TTC549 (cell line): Measurements from ENCODE around the gene FERMT3.
"Not testable (repeated sequence)": the region's sequence is repeated elsewhere in the genome, so short reads cannot be mapped to it uniquely, and the experiment has no call there.

Experiments used
- FAIRE-seq: peaks from 2 replicates; lab custom pipeline; 2012; peaks lifted over from hg19 to GRCh38; lab: Jason Lieb, UNC

FERMT3 gene

DNA sequence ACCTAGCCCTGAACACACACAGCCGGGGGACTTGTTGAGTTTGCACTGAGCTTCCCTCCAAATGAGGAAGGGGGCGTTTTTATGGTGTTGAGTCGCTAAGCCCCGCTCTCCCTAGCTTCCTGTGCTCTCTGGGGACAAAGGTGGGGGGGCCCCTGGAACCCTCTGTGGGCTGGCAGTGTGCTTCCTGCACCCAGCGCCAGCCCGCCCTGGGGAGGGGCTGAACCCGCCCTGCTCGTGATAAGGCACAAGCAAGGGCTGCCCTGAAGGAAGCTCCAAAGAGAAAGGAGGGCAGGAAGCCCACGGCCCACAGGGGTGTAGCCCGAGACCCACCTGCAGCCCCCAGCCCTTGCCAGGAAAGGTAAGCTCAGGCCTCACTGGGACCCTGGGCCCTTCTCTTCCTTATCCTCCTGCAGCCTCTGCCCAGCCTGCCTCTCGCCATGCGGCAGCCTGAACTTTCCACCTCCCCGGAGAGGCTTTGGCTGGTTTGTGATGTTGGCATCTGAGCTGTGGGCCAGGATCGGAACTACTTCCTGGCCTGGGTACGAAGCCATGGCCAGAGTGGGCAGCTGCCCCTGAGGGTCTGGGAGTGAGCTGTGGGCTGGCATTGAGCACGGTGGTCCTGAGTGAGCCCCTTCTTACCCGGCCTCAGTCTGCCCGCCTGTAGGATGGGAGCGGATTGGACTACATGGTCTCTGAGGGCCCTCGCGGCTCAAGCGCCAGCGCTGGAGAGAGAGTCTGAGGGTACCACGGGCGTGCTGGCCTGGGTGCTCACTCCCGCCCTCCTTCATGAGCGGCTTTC, at the start of gene FERMT3:
TSS of gene FERMT3 (plus strand) at position 265 of the 799 bp plus-strand sequence. CDS start 644 bp downstream, outside the sequence.
- FAIRE-seq = no peak

DNA sequence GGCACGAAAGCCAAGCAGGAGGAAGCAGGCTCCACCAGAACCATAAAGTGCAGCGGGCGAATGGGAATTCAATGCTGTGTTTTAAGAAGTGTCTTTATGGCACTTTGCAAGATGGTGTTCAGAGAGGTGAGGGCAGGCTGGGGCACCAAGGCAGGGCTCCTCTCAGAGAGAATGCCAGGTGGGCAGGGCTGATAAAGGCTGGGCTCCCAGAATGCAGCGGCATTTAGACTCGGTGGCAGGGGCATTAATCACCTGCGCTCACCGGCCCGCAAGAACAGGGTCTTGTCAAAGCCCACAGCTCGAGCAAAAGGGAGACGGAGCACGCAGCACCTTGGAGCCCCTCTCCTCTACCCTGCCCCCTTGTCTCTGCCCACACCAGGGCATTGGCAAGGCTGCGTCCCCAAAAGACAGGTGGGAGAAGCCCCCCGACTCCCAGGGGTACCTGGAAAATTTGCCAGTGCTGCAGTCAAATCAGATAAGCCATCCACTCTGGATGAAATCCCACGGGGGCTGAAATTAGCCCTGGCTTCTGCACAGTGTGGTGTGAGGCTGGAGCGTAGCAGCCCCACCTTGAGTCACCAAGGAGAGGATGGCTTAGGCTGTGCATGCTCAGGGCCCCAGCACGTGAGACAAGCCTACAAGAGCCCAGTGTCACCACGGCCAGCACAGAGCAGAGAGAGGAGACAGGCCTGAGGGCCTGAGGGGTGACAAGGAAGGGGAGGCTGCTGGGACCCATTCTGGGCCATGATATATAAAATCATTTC, 48.7 kb upstream of the FERMT3 start:
- FAIRE-seq = no peak

DNA sequence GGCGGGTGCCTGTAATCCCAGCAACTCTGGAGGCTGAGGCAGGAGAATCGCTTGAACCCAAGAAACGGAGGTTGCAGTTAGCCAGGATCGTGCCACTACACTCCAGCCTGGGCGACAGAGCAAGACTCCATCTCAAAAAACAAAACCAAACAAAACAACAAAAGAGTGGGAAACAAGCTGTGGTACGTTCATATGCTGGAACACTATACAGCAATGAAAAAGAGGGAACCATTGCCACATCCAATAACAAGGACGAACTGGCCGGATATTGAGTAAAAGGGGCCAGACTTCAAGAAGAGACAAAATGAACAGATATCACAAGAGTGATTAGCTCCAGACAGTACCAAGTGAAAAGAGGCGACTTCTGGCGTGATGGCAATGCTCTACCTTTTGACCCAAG, 45.5 kb upstream of the FERMT3 start:
- no peak for FAIRE-seq

DNA sequence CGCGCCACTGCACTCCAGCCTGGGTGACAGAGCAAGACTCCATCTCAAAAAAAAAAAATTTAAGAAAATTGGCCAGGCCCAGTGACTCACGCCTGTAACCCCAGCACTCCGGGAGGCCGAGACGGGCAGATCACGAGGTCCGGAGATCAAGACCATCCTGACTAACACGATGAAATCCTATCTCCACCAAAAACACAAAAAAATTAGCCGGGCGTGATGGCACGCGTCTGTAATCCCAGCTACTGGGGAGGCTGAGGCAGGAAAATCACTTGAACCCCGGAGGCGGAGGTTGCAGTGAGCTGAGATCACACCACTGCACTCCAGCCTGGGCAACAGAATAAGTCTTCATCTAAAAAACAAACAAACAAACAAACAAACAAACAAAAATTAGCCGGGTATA, 43.8 kb upstream of the FERMT3 start:
- not testable (repeated sequence) for FAIRE-seq

DNA sequence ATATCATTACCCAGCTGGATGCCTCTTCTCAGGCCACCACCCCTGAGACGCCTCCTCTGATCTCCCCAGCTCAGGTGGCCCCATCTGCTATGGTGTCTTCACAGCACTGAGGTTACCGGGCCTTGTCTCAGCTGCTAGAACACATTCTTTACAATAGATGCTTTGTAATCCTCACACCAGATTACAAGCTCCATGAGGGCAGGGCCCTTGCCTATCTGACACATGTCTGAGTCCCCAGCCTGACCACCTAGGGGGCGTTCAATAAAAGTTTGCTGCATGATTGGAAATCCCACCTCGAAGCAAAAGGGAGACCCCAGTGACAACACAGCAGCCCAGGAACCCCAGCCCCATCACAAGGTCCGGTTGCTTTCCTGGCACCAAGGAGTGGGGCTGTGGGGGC, 42.6 kb upstream of the FERMT3 start:
- no peak for FAIRE-seq

DNA sequence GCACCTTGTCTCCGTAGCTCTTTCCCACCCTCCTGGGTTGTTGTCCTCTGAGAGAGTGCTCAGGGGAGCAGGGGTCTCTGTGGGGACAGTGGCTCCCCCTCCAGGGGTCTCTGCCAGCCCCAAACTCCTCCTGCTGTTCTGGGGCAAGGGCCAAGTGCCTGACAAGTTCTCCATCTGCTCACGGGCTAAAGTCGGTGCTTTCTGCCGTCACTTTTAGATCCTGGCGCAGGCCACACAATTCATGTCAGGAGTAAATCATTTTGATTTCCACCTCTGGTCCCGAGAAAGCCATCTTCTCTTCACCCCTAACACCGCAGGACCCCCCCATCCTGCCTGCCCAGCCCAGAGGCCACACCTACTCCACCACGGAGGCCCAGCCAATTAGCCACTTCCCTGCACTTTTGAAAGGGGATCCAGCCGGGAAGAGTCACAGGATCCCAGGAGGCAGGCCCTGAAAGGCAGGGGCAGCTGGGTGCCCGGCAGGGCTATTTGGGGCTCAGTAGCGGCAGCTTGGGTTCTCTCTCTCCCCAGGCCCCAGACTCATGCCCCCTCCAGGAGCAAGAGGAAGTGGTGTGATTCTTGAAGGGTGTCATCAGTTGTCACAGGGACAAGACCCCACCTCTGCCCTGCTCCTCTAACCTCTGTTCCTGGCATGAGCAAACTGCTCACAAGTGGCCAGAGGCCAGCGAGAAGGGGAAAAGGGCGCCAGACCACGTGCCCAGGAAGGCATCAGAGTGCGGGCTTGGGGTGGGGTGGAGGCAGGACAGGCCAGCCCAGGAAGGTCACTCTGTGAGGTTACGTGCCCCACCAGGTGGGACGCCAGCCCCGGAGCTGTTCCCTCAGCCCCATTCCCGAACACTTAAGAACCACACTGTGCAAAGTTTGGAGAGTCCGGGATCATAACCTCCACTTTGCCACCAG, 41.9 kb upstream of the FERMT3 start:
- FAIRE-seq = no peak

DNA sequence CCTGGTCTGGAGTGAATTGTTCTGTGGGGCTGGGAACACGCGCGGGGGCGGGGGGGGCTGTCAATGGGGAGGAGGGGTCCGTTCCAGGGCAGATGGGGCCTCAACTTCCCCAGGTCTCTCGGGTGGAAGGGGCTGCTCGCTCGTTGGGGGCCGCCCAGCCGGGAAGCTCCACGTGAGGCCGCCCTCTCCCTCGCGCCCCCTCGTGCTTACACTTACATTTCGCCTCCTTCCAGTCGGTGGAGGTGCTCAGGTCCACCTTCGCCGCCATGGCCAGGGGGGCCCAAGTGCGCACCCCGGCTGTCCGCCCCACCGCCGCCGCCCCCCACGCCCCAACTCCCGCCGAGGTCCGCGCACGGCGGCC, 41.1 kb upstream of the FERMT3 start:
- FAIRE-seq = no peak

DNA sequence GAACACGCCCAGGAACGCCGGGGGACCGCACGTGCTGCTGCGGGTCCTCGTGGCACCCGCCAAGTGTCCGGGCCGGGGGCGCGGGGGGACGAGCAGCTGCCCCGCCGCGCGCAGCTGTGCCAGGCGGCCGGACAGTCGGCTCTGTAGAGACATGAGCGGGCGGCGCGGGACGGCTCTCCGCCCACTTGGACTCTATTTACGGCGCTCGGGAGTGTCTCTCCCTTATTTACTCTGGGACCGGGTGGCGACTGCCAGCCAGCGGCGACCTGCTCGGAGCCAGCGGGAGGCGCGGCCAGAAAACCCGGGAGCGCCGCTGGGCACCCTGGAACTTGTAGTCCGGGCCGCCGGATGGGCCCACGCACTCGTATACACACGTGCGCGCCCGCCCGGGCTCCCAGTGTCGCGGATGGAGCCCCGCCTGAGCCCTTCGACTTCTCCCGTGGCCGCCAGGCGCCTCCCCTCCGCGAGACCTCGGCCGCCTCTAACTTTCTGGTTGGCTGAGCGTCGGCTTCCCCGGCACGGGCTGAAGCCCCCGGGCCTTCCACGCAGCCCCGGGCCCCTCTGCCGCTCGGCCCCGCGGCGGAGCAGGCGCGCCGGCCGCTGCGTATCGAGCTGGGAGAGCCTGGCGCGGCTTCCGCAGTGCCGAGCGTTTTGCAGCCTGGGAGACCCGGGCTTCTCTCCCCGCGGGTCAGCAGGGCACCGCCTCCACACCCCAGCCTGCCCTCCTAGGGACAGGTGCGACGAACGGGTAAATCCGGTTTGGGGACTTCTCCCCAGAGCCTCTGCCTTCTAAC, 40.5 kb upstream of the FERMT3 start, which contains the start of gene MACROD1:
TSS of gene MACROD1 (minus strand) at position 272 of the 794 bp plus-strand sequence. CDS start at position 153, 119 bp downstream.
- no peak for FAIRE-seq

DNA sequence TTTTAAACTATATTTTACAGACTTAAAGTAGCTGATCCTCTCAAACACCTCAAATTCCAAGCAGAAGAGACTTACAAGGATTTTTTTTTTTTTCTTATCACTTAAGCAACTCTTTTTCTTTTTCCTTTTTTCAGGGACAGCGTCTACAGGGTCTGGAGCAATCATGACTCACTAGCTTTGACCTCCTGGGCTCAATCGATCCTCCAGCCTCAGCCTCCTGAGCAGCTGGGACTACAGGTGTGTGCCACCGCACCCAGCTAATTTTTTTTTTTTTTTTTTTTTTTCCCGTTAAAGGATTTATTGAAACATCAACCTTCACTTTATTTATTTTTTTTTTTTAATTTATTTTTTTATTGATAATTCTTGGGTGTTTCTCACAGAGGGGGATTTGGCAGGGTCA, 36.1 kb upstream of the FERMT3 start:
- no peak for FAIRE-seq

DNA sequence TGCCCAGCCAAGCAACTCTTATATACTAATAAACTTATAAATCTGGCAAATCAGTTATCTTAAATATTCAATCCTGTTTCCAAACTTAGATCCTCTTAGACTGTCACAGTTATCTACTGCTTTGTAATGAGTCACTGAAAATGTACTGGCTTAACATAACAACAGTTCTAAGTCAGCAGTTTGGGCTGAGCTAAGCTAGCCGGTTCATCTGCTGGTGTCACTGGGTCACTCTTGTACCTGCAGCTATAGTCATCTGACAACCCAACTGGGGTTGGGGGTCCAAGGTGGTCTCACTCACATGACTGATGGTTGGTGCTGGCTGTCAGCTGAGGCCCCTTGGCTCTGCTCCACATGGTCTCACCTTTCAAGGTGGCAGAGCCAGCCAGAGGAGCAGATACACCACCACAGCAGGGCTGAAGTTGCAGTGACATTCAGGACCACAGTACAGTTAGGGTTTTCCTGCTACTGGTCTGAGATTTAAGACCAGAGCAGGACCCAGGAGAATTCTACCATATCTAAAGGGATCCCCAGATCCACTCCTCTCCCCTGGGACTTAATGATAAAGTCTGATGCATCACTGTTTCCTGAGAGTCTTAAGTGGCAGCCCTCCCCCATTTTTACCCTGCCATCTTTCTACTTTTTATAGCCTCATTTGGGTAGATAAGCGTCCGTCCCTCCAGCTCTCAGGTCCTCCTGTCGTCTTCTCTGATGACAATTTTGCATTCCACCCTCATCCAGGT, 32.7 kb upstream of the FERMT3 start:
- no peak for FAIRE-seq

DNA sequence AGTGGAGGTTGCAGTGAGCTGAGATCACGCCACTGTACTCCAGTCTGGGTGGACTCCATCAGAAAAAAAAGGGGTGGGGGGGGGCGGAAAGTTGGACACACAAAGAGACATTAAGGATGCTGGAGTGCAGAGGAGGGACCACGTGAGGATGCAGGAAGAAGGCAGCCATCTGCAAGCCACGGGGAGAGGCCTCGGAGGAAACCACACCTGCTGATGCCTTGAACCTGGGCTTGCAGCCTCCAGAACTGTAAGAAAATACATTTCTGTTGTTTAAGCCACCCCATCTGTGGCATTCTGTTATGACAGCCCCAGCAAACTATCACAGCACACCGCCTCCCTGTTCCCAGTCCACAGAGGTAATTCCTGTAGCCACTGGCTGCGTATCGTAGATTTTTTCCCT, 29.8 kb upstream of the FERMT3 start:
- FAIRE-seq = no peak

DNA sequence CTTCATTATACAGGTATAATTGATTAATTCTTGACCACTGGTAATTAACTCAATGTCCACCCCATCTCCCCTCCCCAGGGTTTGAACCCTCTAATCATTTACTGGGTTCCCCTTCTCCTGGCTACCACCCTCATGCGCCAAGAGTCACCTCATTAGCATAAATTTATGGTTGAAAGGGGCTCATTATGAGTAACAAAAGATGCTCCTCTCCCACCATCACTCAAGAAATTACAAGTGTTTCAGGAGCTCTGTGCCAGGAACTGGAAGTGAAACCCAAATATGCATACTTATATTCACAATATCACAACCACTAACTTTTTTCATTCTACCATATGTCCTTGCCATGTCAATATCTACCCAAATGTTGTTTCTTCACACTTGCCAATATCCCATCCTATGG, 28.3 kb upstream of the FERMT3 start:
- FAIRE-seq = no peak

DNA sequence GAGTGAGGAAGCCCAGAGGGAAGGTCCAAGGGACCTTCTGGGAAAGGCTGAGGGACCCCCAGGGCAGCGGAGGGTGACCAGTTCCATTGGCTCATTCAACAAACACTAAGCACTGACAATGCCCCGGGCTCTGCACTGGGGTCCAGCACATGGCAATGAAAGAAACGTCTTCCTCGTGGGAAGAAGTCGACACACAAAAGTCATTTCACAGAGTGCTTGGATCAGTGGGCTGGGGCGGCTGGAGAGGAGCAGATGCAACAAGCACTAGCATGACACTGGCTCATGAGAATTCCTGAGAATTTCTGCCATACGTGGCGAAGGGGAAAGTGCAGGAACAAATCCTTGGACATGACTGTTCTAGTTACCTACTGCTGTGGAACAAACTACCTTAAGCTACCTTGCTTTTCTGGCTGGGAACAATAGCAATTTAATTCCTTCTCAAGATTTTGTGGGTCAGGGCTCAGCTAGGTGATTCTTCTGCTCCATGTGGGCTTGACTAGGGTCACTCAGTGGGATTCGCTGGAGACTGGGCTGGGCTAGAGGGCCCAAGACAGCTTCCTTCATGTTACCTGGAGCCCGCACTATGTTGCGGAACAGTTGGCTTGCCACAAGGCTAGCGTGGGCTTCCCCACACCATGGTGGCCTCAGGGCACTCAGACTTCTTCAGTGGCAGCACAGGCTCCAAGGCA, 27.4 kb upstream of the FERMT3 start:
- FAIRE-seq = no peak

DNA sequence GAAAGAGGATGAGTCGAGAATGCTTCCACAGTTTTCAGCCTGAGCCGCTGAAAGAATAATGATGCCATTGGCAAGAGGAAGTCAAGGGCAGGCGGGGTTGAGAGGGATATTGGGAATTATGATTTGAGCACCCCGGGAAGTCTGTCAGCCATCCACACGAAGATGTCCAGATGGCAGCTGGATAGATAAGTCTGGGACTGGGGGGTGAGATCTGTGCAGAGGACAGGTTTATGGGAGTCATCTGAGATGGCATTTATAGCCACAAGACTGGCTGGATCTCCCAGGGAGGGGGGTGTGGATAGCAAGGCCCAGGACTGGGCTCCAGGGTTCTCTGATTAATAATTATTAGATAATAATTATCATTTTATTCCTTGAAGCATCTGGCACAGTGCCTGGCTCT, 25.6 kb upstream of the FERMT3 start:
- no peak for FAIRE-seq

DNA sequence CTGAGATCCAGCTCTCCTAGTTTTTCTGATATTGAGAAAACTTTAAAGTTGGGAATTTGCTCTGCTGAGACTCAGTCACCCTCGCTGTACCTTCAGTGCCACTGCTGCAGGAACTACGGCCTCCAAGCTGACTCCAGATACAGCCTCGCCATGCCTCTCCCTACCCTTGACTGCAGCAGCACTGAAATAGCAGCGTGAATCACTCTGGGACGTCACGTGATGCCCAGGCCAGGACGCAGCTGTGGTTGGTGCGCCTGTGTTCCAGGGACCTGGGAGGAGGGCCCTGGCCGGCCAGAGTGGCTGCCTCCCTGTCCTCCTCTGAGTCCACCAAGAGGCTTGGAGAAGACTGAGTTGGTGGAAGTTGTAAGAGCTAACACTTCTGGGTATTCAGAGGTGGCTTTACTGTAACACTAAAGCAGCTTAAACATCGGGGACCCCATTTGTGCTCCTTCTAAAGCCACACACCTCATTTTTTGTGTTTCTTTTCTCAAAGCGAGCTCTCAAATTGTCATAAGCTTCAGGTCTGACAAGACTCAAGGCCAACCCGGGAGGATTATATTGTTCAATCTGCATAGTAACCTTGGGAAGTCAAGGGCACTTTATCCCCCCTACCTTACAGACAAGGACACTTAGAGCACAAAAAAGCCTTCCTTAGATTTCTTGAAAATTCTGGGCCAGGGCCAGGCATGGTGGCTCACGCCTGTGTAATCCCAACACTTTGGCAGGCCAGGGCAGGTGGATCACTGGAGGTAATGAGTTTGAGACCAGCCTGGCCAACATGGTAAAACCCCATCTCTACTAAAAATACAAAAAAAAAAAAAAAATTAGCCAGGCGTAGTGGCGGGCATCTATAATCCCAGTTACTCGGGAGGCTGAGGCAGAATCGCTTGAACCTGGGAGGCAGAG, 24.8 kb upstream of the FERMT3 start:
- FAIRE-seq = no peak

DNA sequence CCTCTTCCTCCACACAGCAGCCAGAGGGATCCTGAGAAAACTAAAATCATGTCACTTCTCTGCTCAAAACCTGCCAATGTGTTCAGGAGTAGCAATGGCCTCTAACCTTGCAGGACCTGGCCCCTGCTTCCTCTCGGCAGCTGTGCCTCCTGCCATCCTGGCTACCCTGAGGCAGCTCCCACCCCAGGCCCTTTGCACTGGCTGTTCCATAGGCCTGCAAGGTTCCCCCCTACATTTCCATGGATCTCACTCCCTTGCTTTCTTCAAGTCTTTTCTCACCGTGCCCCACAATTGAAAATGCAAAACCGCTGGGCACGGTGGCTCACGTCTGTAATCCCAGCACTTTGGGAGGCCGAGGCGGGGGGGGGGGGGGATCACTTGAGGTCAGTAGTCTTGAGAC, 22.6 kb upstream of the FERMT3 start:
- no peak for FAIRE-seq

DNA sequence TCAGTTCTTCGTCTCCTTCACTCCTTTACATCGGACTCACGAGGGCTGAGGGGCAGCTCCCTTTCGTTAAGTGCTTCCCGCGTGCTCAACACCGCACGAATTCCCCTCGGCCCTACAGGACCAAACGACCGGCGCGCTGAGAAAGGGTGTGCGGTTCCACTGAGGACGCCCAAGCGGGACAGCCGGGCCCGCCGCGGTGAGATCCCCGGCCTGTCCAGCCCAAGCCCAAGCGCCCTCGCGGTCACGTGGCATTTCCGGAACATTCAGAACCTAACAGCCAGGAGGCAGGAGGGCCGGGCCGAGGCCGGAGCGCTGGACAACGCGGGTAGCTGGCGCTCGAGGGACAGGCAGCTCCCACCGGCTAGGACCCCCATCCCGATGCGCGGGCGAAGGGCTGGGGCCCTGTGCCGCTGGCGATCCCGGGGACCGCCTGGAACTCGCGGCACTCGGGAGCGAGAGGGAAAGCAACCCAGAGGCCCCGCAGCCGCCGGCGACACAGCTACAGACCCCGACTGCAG, 21.3 kb upstream of the FERMT3 start:
- no peak for FAIRE-seq

DNA sequence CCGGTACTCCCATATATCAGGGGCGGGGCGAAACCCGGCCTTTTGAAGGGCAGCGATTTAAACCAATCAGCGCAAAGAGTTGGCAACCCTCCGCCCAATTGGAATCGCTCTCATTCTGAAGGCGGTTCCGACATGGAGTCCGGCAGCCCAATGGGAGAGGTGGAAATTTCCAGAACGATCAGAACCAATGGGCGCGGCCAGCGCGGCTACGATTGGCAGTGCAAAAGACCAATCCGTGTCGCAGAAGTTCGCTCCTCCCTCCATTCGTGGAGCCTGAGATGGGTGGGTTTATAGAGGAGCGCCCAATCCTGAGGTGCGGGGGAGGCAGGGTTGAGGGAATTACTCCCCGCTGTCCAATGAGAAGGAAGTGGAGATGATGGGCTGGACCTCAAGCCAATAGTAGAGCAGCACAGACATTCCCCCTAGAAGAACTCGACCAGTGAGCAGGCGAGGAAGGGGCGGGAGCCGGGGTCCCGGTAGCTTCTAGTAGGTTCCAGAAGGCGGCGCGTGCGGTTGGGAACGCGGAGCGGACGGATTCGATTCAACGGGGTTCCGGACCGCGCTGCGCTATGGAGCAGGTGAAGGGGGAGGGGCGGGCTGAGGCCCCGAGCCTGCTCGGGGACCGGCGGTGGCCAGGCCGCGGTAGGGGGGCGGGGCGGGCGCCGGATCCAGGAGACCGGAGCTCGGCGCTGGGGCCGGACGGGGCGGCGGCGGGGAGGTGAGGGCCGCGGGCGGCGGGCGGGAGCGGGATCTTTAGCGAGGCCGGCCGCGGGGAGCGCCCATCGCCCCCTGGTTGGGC, 20.6 kb upstream of the FERMT3 start, which contains the start of gene STIP1:
TSS of gene STIP1 (plus strand) at position 479 of the 799 bp plus-strand sequence. CDS start at position 570, 91 bp downstream.
- peak; percentile 91 for FAIRE-seq
